ENCODE measurements around the gene MITF.
A peak's percentile ranks its signal among the peaks of the same experiment; 100 is the strongest.
"Not testable (repeated sequence)": the region's sequence is repeated elsewhere in the genome, so short reads cannot be mapped to it uniquely, and the experiment has no call there.

MITF gene

GRCh38 chr3:69915726-69916125 lies 176.5 kb downstream of the MITF start:
- no peak for DNase-seq (ENCODE audit: low spot score)

GRCh38 chr3:69920009-69920408 lies 180.7 kb downstream of the MITF start:
- not testable (repeated sequence) for DNase-seq (ENCODE audit: low spot score)

- no peak for DNase-seq (ENCODE audit: low spot score)
Observed at GRCh38 chr3:69921651-69922050, 182.4 kb downstream of the MITF start.

- DNase-seq (ENCODE audit: low spot score), result no peak
Observed at GRCh38 chr3:69922521-69923000, 183.3 kb downstream of the MITF start.

- no peak for DNase-seq (ENCODE audit: low spot score)
Observed at GRCh38 chr3:69925506-69925905, 186.2 kb downstream of the MITF start.

- peak; percentile 74 for DNase-seq (ENCODE audit: low spot score)
Observed at GRCh38 chr3:69926385-69926784, 187.1 kb downstream of the MITF start.

- DNase-seq (ENCODE audit: low spot score), result no peak
Observed at GRCh38 chr3:69927571-69927970, 188.3 kb downstream of the MITF start.

- DNase-seq (ENCODE audit: low spot score), result no peak
Observed at GRCh38 chr3:69929019-69929418, 189.8 kb downstream of the MITF start.

GRCh38 chr3:69930564-69930963 lies 191.3 kb downstream of the MITF start:
- DNase-seq (ENCODE audit: low spot score), result peak; percentile 72

GRCh38 chr3:69932087-69932486 lies 192.8 kb downstream of the MITF start:
- no peak for DNase-seq (ENCODE audit: low spot score)

- no peak for DNase-seq (ENCODE audit: low spot score)
Observed at GRCh38 chr3:69932501-69932900, 193.2 kb downstream of the MITF start.

GRCh38 chr3:69934398-69934797 lies 195.1 kb downstream of the MITF start:
- no peak for DNase-seq (ENCODE audit: low spot score)

GRCh38 chr3:69936266-69936665 lies 197.0 kb downstream of the MITF start:
- DNase-seq (ENCODE audit: low spot score), result no peak

GRCh38 chr3:69938061-69938460 lies 198.8 kb downstream of the MITF start:
- DNase-seq (ENCODE audit: low spot score), result no peak

GRCh38 chr3:69938931-69939330 lies 199.7 kb downstream of the MITF start:
- no peak for DNase-seq (ENCODE audit: low spot score)

- DNase-seq (ENCODE audit: low spot score), result no peak
Observed at GRCh38 chr3:69941037-69941436, 201.8 kb downstream of the MITF start.

- DNase-seq (ENCODE audit: low spot score), result no peak
Observed at GRCh38 chr3:69941439-69942176, 202.3 kb downstream of the MITF start.

GRCh38 chr3:69944931-69945493 lies 205.7 kb downstream of the MITF start:
- peak; percentile 86 for DNase-seq (ENCODE audit: low spot score)

GRCh38 chr3:69948246-69948862 lies 209.1 kb downstream of the MITF start:
- DNase-seq (ENCODE audit: low spot score), result peak; percentile 72

GRCh38 chr3:69951616-69952015 lies 212.4 kb downstream of the MITF start:
- DNase-seq (ENCODE audit: low spot score), result no peak

GRCh38 chr3:69959581-69959980 lies 220.3 kb downstream of the MITF start:
- no peak for DNase-seq (ENCODE audit: low spot score)

GRCh38 chr3:69961706-69962439 lies 222.6 kb downstream of the MITF start:
- DNase-seq (ENCODE audit: low spot score), result no peak

GRCh38 chr3:69963643-69964042 lies 224.4 kb downstream of the MITF start:
- DNase-seq (ENCODE audit: low spot score), result no peak

Measured in putamen (tissue), 1 donor.